Panc1 (cell line): ENCODE data around the gene GLB1L3. TPM values are rescaled to one million over a fixed set of nuclear protein-coding genes. Genes with fewer than 3 reads are reported as not detected.

Experiments
- ATAC-seq: fragments of 200-7000 bp; cut with Tn5 transposase; 2 replicates; pipeline ENCODE4 v1.9.1; 2020; ENCODE audit warnings: mild to moderate bottlenecking, moderate library complexity
- BruUV-seq: library from RNA; stranded (reverse); fragments of 400-500 nt; replicated peaks from 2 replicates; lab custom pipeline; 2021; lab: Mats Ljungman, UMichigan
- CTCF ChIA-PET: fragments of 300-600 bp; sonication (Branson Sonifier 250); formaldehyde crosslinking; loops from one replicate; lab custom pipeline; 2022; ENCODE audit warnings: antibody characterized with exemption; lab: Charles Lee
- POLR2A ChIA-PET: fragments of 300-600 bp; sonication (Branson Sonifier 250); formaldehyde crosslinking; loops from one replicate; lab custom pipeline; 2022; ENCODE audit warnings: antibody characterized with exemption; lab: Charles Lee
- DNase-seq: peaks from one replicate; pipeline ENCODE4 v3.0.0-alpha.2; 2010; ENCODE audit warnings: low read depth, low spot score
- H3K27ac ChIP-seq: 2 replicates; pipeline ENCODE4 v1.5.1; 2011; ENCODE audit warnings: mild to moderate bottlenecking, low read length, inconsistent platforms
- H3K27me3 ChIP-seq: fragments of 200-500 bp; sonication (Bioruptor generic); 2 replicates; pipeline ENCODE4 v1.6.0; 2014; ENCODE audit warnings: low read length, inconsistent platforms; ENCODE audit not compliant: control insufficient read depth, insufficient read depth
- H3K36me3 ChIP-seq: fragments of 200-500 bp; sonication (Bioruptor generic); 2 replicates; pipeline ENCODE4 v1.5.1; 2014; ENCODE audit warnings: inconsistent platforms, mild to moderate bottlenecking, low read length, moderate library complexity; ENCODE audit not compliant: control insufficient read depth, insufficient read depth
- H3K4me1 ChIP-seq: 2 replicates; pipeline ENCODE4 v1.5.1; 2011; ENCODE audit warnings: inconsistent platforms, mild to moderate bottlenecking, low read length, moderate library complexity; ENCODE audit not compliant: control insufficient read depth, insufficient read depth
- H3K4me3 ChIP-seq, 2 experiments: 2 replicates each; pipeline ENCODE4 v1.5.1; 2011 to 2012; ENCODE audit warnings: low read depth in 2 of 2, low read length in 2 of 2, mild to moderate bottlenecking in 2 of 2, inconsistent platforms in 1 of 2, moderate library complexity in 1 of 2
- H3K9me3 ChIP-seq: fragments of 200-500 bp; sonication (Bioruptor generic); 2 replicates; pipeline ENCODE4 v1.5.1; 2014; ENCODE audit warnings: low read depth, mild to moderate bottlenecking, inconsistent platforms, low read length, moderate library complexity; ENCODE audit not compliant: control insufficient read depth, insufficient read depth
- POLR2AphosphoS5 ChIP-seq: IDR thresholded peaks from 2 replicates; pipeline ENCODE4 v1.6.1; 2012; ENCODE audit warnings: mild to moderate bottlenecking, low read depth, low read length, moderate library complexity
- SIN3A ChIP-seq: IDR thresholded peaks from 2 replicates; pipeline ENCODE4 v1.6.1; 2012; ENCODE audit warnings: low read depth, mild to moderate bottlenecking, low read length, moderate library complexity, borderline replicate concordance; ENCODE audit not compliant: insufficient read depth
- TCF7L2 ChIP-seq: IDR thresholded peaks from 2 replicates; pipeline ENCODE4 v1.6.1; 2011; ENCODE audit warnings: mild to moderate bottlenecking, low read depth, low read length, inconsistent platforms
- in situ Hi-C: cut with HindIII; loops from 2 replicates; pipeline ENCODE4 v1.10.0; 2016; ENCODE audit warnings: low sequenced_read_pairs, low pct_unique_long_range_greater_than_20kb
- intact Hi-C: fragments of 100-400 bp; cut with micrococcal nuclease; formaldehyde crosslinking; loops from one replicate; pipeline ENCODE4 v1.10.0; 2022; ENCODE audit not compliant: unreplicated experiment
- total RNA-seq: library from RNA; stranded (reverse); gene quantifications from one replicate; pipeline ENCODE4 v1.2.1, GENCODE V29; 2021; ENCODE audit not compliant: unreplicated experiment
- TF ChIP-seq, protein P1 (sequence below): fragments of 450-650 bp; IDR thresholded peaks from 2 replicates; pipeline ENCODE4 v1.5.1; 2017; ENCODE audit warnings: mild to moderate bottlenecking
- TF ChIP-seq, protein P2 (sequence below), 2 experiments: IDR thresholded peaks; 2 replicates each; pipeline ENCODE4 v1.6.1; 2011 to 2012; ENCODE audit warnings: low read depth in 2 of 2, control low read depth in 1 of 2, low read length in 1 of 2, mild to moderate bottlenecking in 1 of 2, moderate library complexity in 1 of 2; ENCODE audit not compliant: insufficient read depth in 1 of 2

Gene GLB1L3
- total RNA-seq, 1 experiment from 2014 or later: not detected

DNA sequence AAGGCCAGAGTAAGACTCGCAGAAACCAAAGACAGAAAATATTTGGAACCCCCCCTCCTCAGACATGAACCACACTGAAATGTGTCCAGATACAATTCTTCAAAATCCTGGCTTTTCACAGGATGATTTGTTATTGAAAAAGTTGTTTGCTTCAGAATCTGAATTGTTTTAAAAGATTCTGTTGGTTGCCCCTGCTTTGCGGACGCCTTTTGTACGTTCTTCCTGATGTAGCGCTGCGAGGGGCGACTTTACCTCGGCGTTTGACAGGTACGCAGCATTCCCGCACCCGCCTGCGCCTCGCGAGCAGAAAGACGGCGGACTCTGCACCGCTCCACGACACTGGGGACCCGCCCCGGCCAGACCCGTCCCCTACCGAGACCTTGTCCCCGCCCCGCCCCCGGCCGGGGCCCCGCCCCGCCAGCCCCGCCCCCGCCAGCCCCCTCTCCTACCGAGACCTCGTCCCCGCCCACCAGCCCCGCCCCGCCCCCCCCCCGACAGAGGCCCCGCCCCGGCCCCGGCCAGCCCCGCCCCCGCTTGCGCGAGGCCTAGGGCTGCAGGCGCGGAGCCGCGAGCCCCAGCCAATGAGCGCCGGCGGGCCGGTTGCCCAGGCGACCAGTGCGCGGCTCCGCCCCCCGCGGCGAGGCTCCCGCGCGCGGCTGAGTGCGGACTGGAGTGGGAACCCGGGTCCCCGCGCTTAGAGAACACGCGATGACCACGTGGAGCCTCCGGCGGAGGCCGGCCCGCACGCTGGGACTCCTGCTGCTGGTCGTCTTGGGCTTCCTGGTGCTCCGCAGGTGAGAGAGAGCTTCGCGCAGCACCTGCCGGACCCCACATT, 55.4 kb downstream of the GLB1L3 start, which contains the start of gene GLB1L2:
Gene GLB1L2 (plus strand): TSS at position 635 of the 835 bp plus-strand sequence. CDS start 74 bp downstream, at position 709.
- BruUV-seq: no TSS peak
- in situ Hi-C loops: no loop called here
- intact Hi-C loops: no loop called here

DNA sequence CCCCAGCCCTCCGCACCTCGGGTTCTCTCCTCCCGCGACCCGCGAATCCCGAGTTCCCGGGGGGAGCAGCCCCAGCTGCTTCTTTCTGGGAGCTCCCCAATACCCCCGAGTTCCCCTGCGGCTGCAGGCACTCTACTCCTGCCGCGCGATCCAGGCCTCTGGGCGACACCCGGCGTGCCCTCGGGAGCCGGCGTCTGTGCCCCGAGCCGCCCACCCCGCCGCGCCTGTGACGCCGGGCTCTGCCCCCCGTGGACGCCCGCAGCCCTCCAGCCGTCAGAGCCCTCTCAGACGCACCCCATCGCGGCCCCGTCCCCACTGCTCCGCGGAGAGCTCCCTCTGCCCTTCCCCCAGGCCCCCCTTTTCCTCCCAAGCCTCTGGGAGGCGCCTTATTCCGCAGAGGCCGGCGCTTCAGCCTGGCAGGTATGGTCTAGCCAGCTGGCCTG, 56.0 kb downstream of the GLB1L3 start:
- Histone ChIP-seq H3K27me3 (peaks cover 14% of the 10 kb centered on the region), H3K4me3 (peak overlapping the region; percentile 49 to 54), H3K36me3 (no peaks in the 10 kb centered on the region), H3K27ac (no peak overlapping the region; the same call in 1 of the 2 replicates), H3K9me3 (no peaks in the 10 kb centered on the region), H3K4me1 (peaks cover 7% of the 10 kb centered on the region)
- CTCF ChIA-PET: no interaction called here
- no TSS peak for BruUV-seq
- ATAC-seq: peak; percentile 75
- intact Hi-C loops (no loop called here), in situ Hi-C loops (no loop called here)
- no peak for DNase-seq
- TF ChIP-seq SIN3A: no peak
- TF ChIP-seq, protein P1, sequence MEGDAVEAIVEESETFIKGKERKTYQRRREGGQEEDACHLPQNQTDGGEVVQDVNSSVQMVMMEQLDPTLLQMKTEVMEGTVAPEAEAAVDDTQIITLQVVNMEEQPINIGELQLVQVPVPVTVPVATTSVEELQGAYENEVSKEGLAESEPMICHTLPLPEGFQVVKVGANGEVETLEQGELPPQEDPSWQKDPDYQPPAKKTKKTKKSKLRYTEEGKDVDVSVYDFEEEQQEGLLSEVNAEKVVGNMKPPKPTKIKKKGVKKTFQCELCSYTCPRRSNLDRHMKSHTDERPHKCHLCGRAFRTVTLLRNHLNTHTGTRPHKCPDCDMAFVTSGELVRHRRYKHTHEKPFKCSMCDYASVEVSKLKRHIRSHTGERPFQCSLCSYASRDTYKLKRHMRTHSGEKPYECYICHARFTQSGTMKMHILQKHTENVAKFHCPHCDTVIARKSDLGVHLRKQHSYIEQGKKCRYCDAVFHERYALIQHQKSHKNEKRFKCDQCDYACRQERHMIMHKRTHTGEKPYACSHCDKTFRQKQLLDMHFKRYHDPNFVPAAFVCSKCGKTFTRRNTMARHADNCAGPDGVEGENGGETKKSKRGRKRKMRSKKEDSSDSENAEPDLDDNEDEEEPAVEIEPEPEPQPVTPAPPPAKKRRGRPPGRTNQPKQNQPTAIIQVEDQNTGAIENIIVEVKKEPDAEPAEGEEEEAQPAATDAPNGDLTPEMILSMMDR: peak; percentile 34; the same call in 1 of the 2 replicates
- POLR2A ChIA-PET: no interaction called here

More for the DNA sequence above, 55.4 kb downstream of the GLB1L3 start, which contains the start of gene GLB1L2:
- peaks cover 14% of the 10 kb centered on the region for H3K27me3 ChIP-seq
- H3K36me3 ChIP-seq: no peaks in the 10 kb centered on the region
- ChIA-PET CTCF (no interaction called here), POLR2A (no interaction called here)
- no peak within 1 kb of the TSS; the same call in 1 of the 2 replicates for H3K27ac ChIP-seq
- no peak for DNase-seq
- ATAC-seq: peak; percentile 94
- peaks cover 7% of the 10 kb centered on the region for H3K4me1 ChIP-seq
- no peaks in the 10 kb centered on the region for H3K9me3 ChIP-seq
- H3K4me3 ChIP-seq: peak within 1 kb of the TSS; percentile 49 to 56
- TF ChIP-seq, protein P1: no peak
- TF ChIP-seq POLR2AphosphoS5: no peak
- no peak for TF ChIP-seq TCF7L2
- TF ChIP-seq SIN3A: no peak
- TF ChIP-seq, protein P2, sequence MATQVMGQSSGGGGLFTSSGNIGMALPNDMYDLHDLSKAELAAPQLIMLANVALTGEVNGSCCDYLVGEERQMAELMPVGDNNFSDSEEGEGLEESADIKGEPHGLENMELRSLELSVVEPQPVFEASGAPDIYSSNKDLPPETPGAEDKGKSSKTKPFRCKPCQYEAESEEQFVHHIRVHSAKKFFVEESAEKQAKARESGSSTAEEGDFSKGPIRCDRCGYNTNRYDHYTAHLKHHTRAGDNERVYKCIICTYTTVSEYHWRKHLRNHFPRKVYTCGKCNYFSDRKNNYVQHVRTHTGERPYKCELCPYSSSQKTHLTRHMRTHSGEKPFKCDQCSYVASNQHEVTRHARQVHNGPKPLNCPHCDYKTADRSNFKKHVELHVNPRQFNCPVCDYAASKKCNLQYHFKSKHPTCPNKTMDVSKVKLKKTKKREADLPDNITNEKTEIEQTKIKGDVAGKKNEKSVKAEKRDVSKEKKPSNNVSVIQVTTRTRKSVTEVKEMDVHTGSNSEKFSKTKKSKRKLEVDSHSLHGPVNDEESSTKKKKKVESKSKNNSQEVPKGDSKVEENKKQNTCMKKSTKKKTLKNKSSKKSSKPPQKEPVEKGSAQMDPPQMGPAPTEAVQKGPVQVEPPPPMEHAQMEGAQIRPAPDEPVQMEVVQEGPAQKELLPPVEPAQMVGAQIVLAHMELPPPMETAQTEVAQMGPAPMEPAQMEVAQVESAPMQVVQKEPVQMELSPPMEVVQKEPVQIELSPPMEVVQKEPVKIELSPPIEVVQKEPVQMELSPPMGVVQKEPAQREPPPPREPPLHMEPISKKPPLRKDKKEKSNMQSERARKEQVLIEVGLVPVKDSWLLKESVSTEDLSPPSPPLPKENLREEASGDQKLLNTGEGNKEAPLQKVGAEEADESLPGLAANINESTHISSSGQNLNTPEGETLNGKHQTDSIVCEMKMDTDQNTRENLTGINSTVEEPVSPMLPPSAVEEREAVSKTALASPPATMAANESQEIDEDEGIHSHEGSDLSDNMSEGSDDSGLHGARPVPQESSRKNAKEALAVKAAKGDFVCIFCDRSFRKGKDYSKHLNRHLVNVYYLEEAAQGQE (IDR thresholded peaks at IDR 0.05; ENCODE audit: insufficient read depth in 1 of 2, low read depth in 2 of 2, low read length in 1 of 2): no peak
